Upper lobe of left lung (tissue), 6 donors: ENCODE results near the gene ZIC4. TPM values are rescaled to one million over a fixed set of nuclear protein-coding genes. Genes with fewer than 3 reads are reported as not detected.

Source experiments
- ATAC-seq, 2 donors: fragments of 200-7000 bp; cut with Tn5 transposase; one replicate each; pipeline ENCODE4 v1.9.1; 2022; ENCODE audit warnings: mild to moderate bottlenecking in 2 of 2, moderate library complexity in 2 of 2; ENCODE audit not compliant: low FRiP score in 2 of 2
- DNase-seq, 2 donors: peaks; one replicate each; pipeline ENCODE4 v3.0.0-alpha.2; 2019 to 2020
- H3K27ac ChIP-seq, 4 donors: fragments of 200-600 bp; sonication (generic); one replicate each; pipeline ENCODE4 v1.5.1; 2016 to 2019
- H3K27me3 ChIP-seq, 4 donors: fragments of 200-600 bp; sonication (generic); one replicate each; pipeline ENCODE4 v1.5.1; 2017 to 2019
- H3K36me3 ChIP-seq, 4 donors: fragments of 200-600 bp; sonication (generic); one replicate each; pipeline ENCODE4 v1.5.1; 2016 to 2019
- H3K4me1 ChIP-seq, 4 donors: fragments of 200-600 bp; sonication (generic); one replicate each; pipeline ENCODE4 v1.5.1; 2018 to 2019
- H3K4me3 ChIP-seq, 4 donors: fragments of 200-600 bp; sonication (generic); one replicate each; pipeline ENCODE4 v1.5.1; 2017 to 2019; ENCODE audit warnings: mild to moderate bottlenecking in 2 of 4, moderate library complexity in 1 of 4
- H3K9me3 ChIP-seq, 4 donors: fragments of 200-600 bp; sonication (generic); one replicate each; pipeline ENCODE4 v1.5.1; 2018 to 2019
- EP300 ChIP-seq, 4 donors: sonication (generic); formaldehyde crosslinking; IDR thresholded peaks; one replicate each; pipeline ENCODE4 v1.5.1; 2017; ENCODE audit warnings: antibody characterized with exemption in 4 of 4, control low read depth in 2 of 4
- POLR2A ChIP-seq, 4 donors: fragments of 450-650 bp; IDR thresholded peaks; one replicate each; pipeline ENCODE4 v1.5.1; 2016 to 2017; ENCODE audit warnings: antibody characterized with exemption in 4 of 4, mild to moderate bottlenecking in 2 of 4
- POLR2AphosphoS5 ChIP-seq, 2 donors: sonication (generic); formaldehyde crosslinking; IDR thresholded peaks; one replicate each; pipeline ENCODE4 v1.5.1; 2017; ENCODE audit warnings: antibody characterized with exemption in 2 of 2
- WGBS, 2 donors: methylation state at CpG; one replicate each; pipeline ENCODE4 v1.1.5; 2017 to 2018; 5-methylcytosine and 5-hydroxymethylcytosine counted together
- total RNA-seq, 6 donors: library from RNA; depleted of rRNA in 4 of 6; stranded (reverse); fragments of >200 nt in 4 of 6; gene quantifications; one replicate each; pipeline versions ENCODE4 v1.1.0 to v1.2.1, GENCODE V29; 2016 to 2021
- TF ChIP-seq, protein P1 (sequence below), 6 experiments: fragments of 450-650 bp in 4 of 6; fragments of 200-600 bp in 2 of 6; sonication (generic) in 2 of 6; IDR thresholded peaks; one replicate each; pipeline ENCODE4 v1.5.1; 2016 to 2019; ENCODE audit warnings: antibody characterized with exemption in 6 of 6
- donor health status: DM: no; HTN: no; CAD: no; lungs with moderate emphysema.
- donor health status: DM: no; HTN: yes; CAD: no; lungs with severe emphysema.

The ZIC4 gene
- total RNA-seq, 6 donors from 2014 or later = not detected

DNA sequence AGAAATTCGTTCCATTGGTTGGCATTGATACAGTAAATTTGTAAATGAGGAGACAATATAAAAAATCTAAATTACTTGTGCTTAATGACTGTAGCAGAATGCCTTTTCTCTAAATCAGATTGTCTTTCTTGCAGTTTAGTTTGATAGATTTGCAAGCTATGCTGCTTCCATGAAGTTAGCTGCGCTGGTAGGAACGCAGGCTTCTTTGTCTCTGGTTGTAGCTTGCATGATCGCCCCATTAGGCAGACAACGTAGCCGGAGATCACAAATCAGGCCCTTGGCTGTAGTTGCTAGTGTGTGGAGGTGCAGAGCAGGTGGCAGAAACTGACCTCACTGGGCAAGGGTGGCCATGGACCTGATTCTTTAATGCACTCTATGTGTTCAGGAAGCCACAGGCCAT, 8.9 kb upstream of the ZIC4 start:
- 9 to 14% methylated on average over 6 of the region's 6 CpGs for WGBS, 2 donors
- TF ChIP-seq EP300 (IDR thresholded peaks at IDR 0.05) (no peak), POLR2A (IDR thresholded peaks at IDR 0.05) (no peak), POLR2AphosphoS5 (IDR thresholded peaks at IDR 0.05) (no peak)
- TF ChIP-seq, protein P1, sequence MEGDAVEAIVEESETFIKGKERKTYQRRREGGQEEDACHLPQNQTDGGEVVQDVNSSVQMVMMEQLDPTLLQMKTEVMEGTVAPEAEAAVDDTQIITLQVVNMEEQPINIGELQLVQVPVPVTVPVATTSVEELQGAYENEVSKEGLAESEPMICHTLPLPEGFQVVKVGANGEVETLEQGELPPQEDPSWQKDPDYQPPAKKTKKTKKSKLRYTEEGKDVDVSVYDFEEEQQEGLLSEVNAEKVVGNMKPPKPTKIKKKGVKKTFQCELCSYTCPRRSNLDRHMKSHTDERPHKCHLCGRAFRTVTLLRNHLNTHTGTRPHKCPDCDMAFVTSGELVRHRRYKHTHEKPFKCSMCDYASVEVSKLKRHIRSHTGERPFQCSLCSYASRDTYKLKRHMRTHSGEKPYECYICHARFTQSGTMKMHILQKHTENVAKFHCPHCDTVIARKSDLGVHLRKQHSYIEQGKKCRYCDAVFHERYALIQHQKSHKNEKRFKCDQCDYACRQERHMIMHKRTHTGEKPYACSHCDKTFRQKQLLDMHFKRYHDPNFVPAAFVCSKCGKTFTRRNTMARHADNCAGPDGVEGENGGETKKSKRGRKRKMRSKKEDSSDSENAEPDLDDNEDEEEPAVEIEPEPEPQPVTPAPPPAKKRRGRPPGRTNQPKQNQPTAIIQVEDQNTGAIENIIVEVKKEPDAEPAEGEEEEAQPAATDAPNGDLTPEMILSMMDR (IDR thresholded peaks at IDR 0.05) = no peak
- no peaks in the 10 kb centered on the region for H3K36me3 ChIP-seq
- H3K27ac ChIP-seq = no peak overlapping the region
- H3K4me3 ChIP-seq = no peak overlapping the region
- H3K4me1 ChIP-seq = peaks cover 20 to 41% (median 25%) of the 10 kb centered on the region in 4 donors
- peaks cover 0 to 3% (median 0%) of the 10 kb centered on the region in 4 donors for H3K9me3 ChIP-seq
- DNase-seq = no peak
- peaks cover 0 to 59% (median 34%) of the 10 kb centered on the region in 4 donors for H3K27me3 ChIP-seq
- ATAC-seq = no peak

DNA sequence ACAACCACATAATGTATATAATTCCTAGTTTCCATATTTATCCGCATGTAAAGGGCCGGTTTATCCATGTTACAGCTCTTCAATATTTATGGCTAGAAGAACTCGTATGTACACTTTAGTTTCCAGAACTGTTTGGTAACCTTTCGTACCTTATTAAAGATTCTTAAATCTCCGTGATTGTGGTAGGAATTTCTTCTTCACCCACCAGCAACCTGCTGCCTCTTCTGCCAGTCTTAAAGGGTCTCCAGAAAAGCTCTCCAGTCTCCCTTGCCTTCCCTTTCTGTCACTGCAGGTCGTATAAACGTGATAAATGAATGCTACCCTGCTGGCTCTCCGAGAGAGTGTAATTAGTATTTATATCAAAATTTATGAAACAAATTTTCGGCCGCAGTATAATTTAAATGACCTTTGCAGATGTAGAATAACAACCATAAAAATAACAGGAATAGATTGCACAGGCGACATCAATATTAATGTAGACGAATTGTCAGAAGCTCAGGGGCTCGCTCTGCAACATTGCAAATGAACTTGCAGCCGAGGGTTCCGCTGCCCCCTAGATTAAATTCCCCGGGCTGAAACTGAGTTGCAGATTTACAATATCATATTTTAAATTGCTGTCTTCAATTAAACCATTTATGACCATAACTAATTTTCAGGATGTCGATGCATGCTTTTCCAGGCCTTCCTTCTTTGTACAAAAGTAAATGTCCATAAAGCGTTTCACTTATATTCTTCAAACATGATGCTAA, 8.2 kb upstream of the ZIC4 start:
- TF ChIP-seq EP300 (IDR thresholded peaks at IDR 0.05) (no peak), POLR2AphosphoS5 (IDR thresholded peaks at IDR 0.05) (no peak)
- TF ChIP-seq, protein P1 (IDR thresholded peaks at IDR 0.05) = no peak

DNA sequence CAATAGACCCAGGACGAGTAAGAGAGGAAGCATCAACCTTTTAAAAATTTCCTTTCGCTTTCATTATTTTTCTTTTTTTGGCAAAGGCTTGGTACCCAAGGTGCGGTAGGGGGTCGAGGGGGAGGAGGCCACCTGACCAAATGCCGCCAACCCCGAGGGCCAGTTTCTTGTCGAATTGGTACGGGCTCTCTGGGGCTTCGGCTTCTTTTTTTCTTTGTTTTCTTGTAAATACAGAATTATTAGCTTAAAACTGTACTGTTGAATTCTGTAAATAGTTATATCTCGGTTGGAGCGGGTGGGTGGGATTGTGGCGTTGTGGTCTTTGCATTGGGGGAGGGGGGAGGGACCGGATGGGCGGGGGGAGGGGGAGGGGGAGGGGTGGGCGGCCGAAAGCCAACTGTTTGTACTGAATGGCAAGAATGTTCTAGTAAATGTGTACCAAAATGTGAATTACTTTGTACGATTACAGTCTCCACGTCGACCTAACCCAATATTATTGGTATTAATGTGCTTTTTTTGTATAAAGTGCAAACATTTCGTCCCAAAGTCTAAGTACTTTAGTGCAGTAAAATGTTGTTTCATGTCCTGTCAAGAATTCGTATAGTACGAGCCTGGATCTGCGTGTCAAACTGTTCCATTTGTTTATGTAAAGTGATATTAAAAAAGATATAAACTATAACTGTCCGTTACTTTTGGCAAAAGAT, 7.5 kb upstream of the ZIC4 start:
- H3K27me3 ChIP-seq = peaks cover 0 to 63% (median 35%) of the 10 kb centered on the region in 4 donors
- TF ChIP-seq POLR2AphosphoS5 (IDR thresholded peaks at IDR 0.05) (no peak), POLR2A (IDR thresholded peaks at IDR 0.05) (no peak), EP300 (IDR thresholded peaks at IDR 0.05) (no peak)
- TF ChIP-seq, protein P1 (IDR thresholded peaks at IDR 0.05) = no peak
- no peaks in the 10 kb centered on the region for H3K36me3 ChIP-seq
- H3K27ac ChIP-seq = no peak overlapping the region
- H3K4me1 ChIP-seq = peaks cover 21 to 44% (median 27%) of the 10 kb centered on the region in 4 donors
- peak overlapping the region in 2 of 4 donors; percentile 18 to 28 for H3K4me3 ChIP-seq
- ATAC-seq (no peak), DNase-seq (no peak)
- 10 to 12% methylated on average over 24 of the region's 24 CpGs for WGBS, 2 donors
- H3K9me3 ChIP-seq = no peaks in the 10 kb centered on the region

More for the DNA sequence above, 8.2 kb upstream of the ZIC4 start:
- ATAC-seq = no peak
- Histone ChIP-seq H3K27me3 (peaks cover 0 to 63% (median 36%) of the 10 kb centered on the region in 4 donors), H3K4me1 (peaks cover 27 to 46% (median 31%) of the 10 kb centered on the region in 4 donors), H3K9me3 (peaks cover 0 to 3% (median 0%) of the 10 kb centered on the region in 4 donors), H3K4me3 (no peak overlapping the region), H3K27ac (no peak overlapping the region), H3K36me3 (no peaks in the 10 kb centered on the region)
- WGBS, 2 donors = 16 to 20% methylated on average over 18 of the region's 18 CpGs
- no peak for DNase-seq

DNA sequence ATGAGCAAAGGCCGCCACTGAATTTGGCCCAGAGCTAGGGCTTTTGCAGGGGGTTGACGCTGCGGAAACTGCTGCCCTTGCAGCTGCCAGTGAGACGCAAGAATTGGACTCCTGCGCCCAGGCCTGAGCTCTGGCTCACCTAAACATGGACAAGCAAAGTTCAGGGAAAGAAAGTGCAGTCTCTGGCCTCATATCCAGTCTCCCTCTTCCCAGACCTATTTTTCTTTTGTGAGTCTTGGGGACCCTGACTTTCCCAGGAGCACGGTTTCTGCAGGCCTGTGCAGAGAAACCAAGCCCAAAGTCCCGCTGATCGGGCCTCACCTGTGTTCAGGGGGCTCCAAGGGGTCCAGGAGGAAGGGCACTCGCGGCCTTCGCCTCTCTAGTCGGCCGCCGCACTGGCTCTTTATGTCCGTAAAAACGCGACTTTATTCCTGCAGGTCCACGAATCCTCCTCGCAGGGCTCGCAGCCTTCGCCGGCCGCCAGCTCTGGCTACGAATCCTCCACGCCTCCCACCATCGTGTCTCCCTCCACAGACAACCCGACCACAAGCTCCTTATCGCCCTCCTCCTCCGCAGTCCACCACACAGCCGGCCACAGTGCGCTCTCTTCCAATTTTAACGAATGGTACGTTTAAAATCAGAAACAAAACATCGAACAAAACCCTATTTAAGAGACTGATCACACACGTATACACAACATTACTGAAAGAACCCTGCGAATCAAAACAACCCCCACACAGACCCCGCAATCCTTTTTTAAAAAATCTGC, 6.8 kb upstream of the ZIC4 start:
- ATAC-seq (no peak), DNase-seq (peak in 1 of 2 donors; percentile 62)
- Histone ChIP-seq H3K4me3 (peak overlapping the region in 2 of 4 donors; percentile 18 to 28), H3K27ac (no peak overlapping the region), H3K36me3 (no peaks in the 10 kb centered on the region), H3K9me3 (no peaks in the 10 kb centered on the region), H3K27me3 (peaks cover 0 to 61% (median 36%) of the 10 kb centered on the region in 4 donors), H3K4me1 (peaks cover 21 to 42% (median 26%) of the 10 kb centered on the region in 4 donors)
- 9 to 13% methylated on average over 37 of the region's 37 CpGs for WGBS, 2 donors
- TF ChIP-seq EP300 (IDR thresholded peaks at IDR 0.05) = no peak
- no peak for TF ChIP-seq POLR2A (IDR thresholded peaks at IDR 0.05)
- no peak for TF ChIP-seq POLR2AphosphoS5 (IDR thresholded peaks at IDR 0.05)
- TF ChIP-seq, protein P1 (IDR thresholded peaks at IDR 0.05) = no peak
